Measurements from ENCODE around the gene DEPDC5. TPM values are rescaled to one million over a fixed set of nuclear protein-coding genes. Genes with fewer than 3 reads are reported as not detected.

DEPDC5 gene
- total RNA-seq, 1 donor from 2014 or later = 39.5 TPM

- H3K27me3 Mint-ChIP-seq (ENCODE audit: low read depth) = no peaks in the 10 kb centered on the region
- no peak overlapping the region for H3K4me3 Mint-ChIP-seq
- H3K9me3 Mint-ChIP-seq = no peaks in the 10 kb centered on the region
- H3K27ac Mint-ChIP-seq (ENCODE audit: unreplicated experiment) = no peak overlapping the region
- DNase-seq (ENCODE audit: low read depth, low spot score) = no peak
- no peaks in the 10 kb centered on the region for H3K4me1 Mint-ChIP-seq
- no peak for TF ChIP-seq CTCF (conservative IDR thresholded peaks at IDR 0.05)
- H3K36me3 Mint-ChIP-seq (ENCODE audit: low read depth) = peaks cover 20% of the 10 kb centered on the region
Measured at GRCh38 chr22:31816750-31817149, 62.9 kb downstream of the DEPDC5 start.

GRCh38 chr22:31818481-31819392, 64.9 kb downstream of the DEPDC5 start:
- Mint-ChIP-seq H3K4me1 (no peaks in the 10 kb centered on the region), H3K27ac (ENCODE audit: unreplicated experiment) (no peak overlapping the region), H3K27me3 (ENCODE audit: low read depth) (no peaks in the 10 kb centered on the region), H3K4me3 (no peak overlapping the region), H3K36me3 (ENCODE audit: low read depth) (peaks cover 23% of the 10 kb centered on the region), H3K9me3 (no peaks in the 10 kb centered on the region)
- DNase-seq (ENCODE audit: low read depth, low spot score) = no peak
- TF ChIP-seq CTCF (conservative IDR thresholded peaks at IDR 0.05) = no peak

GRCh38 chr22:31820655-31821054, 66.8 kb downstream of the DEPDC5 start:
- H3K36me3 Mint-ChIP-seq (ENCODE audit: low read depth) = peaks cover 25% of the 10 kb centered on the region
- H3K4me3 Mint-ChIP-seq = no peak overlapping the region

GRCh38 chr22:31821572-31821971, 67.8 kb downstream of the DEPDC5 start:
- no peaks in the 10 kb centered on the region for H3K27me3 Mint-ChIP-seq (ENCODE audit: low read depth)

More at GRCh38 chr22:31820655-31821054, 66.8 kb downstream of the DEPDC5 start:
- H3K4me1 Mint-ChIP-seq = peaks cover 4% of the 10 kb centered on the region
- no peaks in the 10 kb centered on the region for H3K9me3 Mint-ChIP-seq
- no peak for DNase-seq (ENCODE audit: low read depth, low spot score)
- H3K27ac Mint-ChIP-seq (ENCODE audit: unreplicated experiment) = no peak overlapping the region
- no peaks in the 10 kb centered on the region for H3K27me3 Mint-ChIP-seq (ENCODE audit: low read depth)
- no peak for TF ChIP-seq CTCF (conservative IDR thresholded peaks at IDR 0.05)

GRCh38 chr22:31822523-31822922, 68.7 kb downstream of the DEPDC5 start:
- H3K27me3 Mint-ChIP-seq (ENCODE audit: low read depth) = no peaks in the 10 kb centered on the region
- H3K4me1 Mint-ChIP-seq = peaks cover 16% of the 10 kb centered on the region
- H3K9me3 Mint-ChIP-seq = no peaks in the 10 kb centered on the region
- H3K27ac Mint-ChIP-seq (ENCODE audit: unreplicated experiment) = no peak overlapping the region
- DNase-seq (ENCODE audit: low read depth, low spot score) = no peak
- H3K36me3 Mint-ChIP-seq (ENCODE audit: low read depth) = peaks cover 23% of the 10 kb centered on the region
- TF ChIP-seq CTCF (conservative IDR thresholded peaks at IDR 0.05) = no peak
- no peak overlapping the region for H3K4me3 Mint-ChIP-seq

More at GRCh38 chr22:31821572-31821971, 67.8 kb downstream of the DEPDC5 start:
- peaks cover 23% of the 10 kb centered on the region for H3K36me3 Mint-ChIP-seq (ENCODE audit: low read depth)
- no peaks in the 10 kb centered on the region for H3K9me3 Mint-ChIP-seq
- H3K4me1 Mint-ChIP-seq = peaks cover 10% of the 10 kb centered on the region
- DNase-seq (ENCODE audit: low read depth, low spot score) = no peak
- no peak for TF ChIP-seq CTCF (conservative IDR thresholded peaks at IDR 0.05)
- no peak overlapping the region for H3K27ac Mint-ChIP-seq (ENCODE audit: unreplicated experiment)
- no peak overlapping the region for H3K4me3 Mint-ChIP-seq

Measured in neural crest cell (in vitro differentiated cells).